Osteoblast (primary cell): ENCODE results near the gene TMEM259. TPM values are rescaled to one million over a fixed set of nuclear protein-coding genes. Genes with fewer than 3 reads are reported as not detected.

Experiments
- DNase-seq: peaks from one replicate; pipeline ENCODE4 v3.0.0; 2011; ENCODE audit warnings: low spot score, mixed read lengths; ENCODE audit not compliant: insufficient read length; ENCODE audit errors: missing footprints
- H2AFZ ChIP-seq: 2 replicates; pipeline ENCODE4 v1.6.0; 2011; ENCODE audit warnings: mild to moderate bottlenecking, low read length
- H3K27ac ChIP-seq: 2 replicates; pipeline ENCODE4 v1.5.1; 2011; ENCODE audit warnings: mild to moderate bottlenecking, low read depth, low read length, moderate library complexity
- H3K27me3 ChIP-seq: 2 replicates; pipeline ENCODE4 v1.6.0; 2012; ENCODE audit warnings: mild to moderate bottlenecking, control low read depth, inconsistent platforms, low read length, moderate library complexity; ENCODE audit not compliant: insufficient read depth
- H3K36me3 ChIP-seq: 2 replicates; pipeline ENCODE4 v1.5.1; 2011; ENCODE audit warnings: mild to moderate bottlenecking, low read length, control low read depth, moderate library complexity; ENCODE audit not compliant: insufficient read depth
- H3K4me1 ChIP-seq: 2 replicates; pipeline ENCODE4 v1.5.1; 2011; ENCODE audit warnings: mild to moderate bottlenecking, low read length, control low read depth, moderate library complexity; ENCODE audit not compliant: insufficient read depth
- H3K4me2 ChIP-seq: 2 replicates; pipeline ENCODE4 v1.6.0; 2011; ENCODE audit warnings: mild to moderate bottlenecking, low read length; ENCODE audit not compliant: insufficient read depth
- H3K4me3 ChIP-seq: fragments of 200-600 bp; sonication (generic); 3 replicates; pipeline ENCODE4 v1.5.1; 2012; ENCODE audit warnings: mild to moderate bottlenecking, low read length, inconsistent platforms; ENCODE audit not compliant: insufficient read depth
- H3K79me2 ChIP-seq: 2 replicates; pipeline ENCODE4 v1.6.0; 2012; ENCODE audit warnings: mild to moderate bottlenecking, low read length, control low read depth, inconsistent platforms; ENCODE audit not compliant: insufficient read depth
- H3K9me3 ChIP-seq: 2 replicates; pipeline ENCODE4 v1.5.1; 2011; ENCODE audit warnings: low read depth, low read length, control low read depth
- H4K20me1 ChIP-seq: 2 replicates; pipeline ENCODE4 v1.6.0; 2012; ENCODE audit warnings: mild to moderate bottlenecking, low read length, control low read depth; ENCODE audit not compliant: insufficient read depth
- total RNA-seq: library from RNA; depleted of rRNA; stranded (reverse); fragments of >200 nt; gene quantifications from 2 replicates; pipeline ENCODE4 v1.2.3, GENCODE V29; 2012
- TF ChIP-seq, protein P1 (sequence below): IDR thresholded peaks from 2 replicates; pipeline ENCODE4 v1.5.1; 2011; ENCODE audit warnings: mild to moderate bottlenecking, low read depth, low read length, moderate library complexity; ENCODE audit errors: extremely low read depth

Gene TMEM259
- total RNA-seq, 1 donor: 84.0 TPM

DNA sequence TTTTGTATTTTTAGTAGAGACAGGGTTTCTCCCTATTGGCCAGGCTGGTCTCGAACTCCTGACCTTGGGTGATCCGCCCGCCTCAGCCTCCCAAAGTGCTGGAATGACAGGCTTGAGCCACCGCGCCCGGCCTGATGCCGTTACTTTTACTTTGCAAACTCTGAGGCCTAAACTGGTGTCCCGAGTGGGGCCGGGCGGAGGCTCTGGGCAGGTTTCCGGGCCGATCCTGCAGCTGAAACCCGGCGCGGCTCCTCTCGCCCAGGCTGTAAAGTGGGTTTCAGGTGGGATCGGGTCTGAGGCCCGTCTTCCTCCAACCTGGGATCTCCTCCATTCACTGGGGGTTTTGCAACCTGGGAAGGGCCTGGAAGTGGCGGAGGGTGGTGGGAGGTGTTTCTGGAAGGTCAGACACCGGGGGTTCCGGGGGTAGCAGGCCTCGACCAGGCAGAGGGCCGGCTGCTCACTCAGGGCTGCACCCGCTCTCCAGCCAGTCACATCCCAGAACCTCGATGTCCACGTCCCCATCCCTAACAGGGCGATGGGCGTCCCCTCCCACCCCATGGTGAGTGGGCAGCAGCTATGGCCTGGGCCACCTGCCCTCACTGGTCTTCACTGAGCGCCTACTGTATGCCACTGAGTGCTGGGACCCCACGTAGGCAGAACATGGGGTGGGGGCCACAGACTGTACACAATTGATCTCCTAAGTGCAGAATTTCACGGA lies 58.1 kb downstream of the TMEM259 start:
- H4K20me1 ChIP-seq: peaks cover 3% of the 10 kb centered on the region
- H3K27ac ChIP-seq: no peak overlapping the region
- no peaks in the 10 kb centered on the region for H3K4me1 ChIP-seq
- no peaks in the 10 kb centered on the region for H3K27me3 ChIP-seq
- no peaks in the 10 kb centered on the region for H3K9me3 ChIP-seq
- no peak overlapping the region for H3K4me3 ChIP-seq
- H3K36me3 ChIP-seq: peaks cover 22% of the 10 kb centered on the region
- H2AFZ ChIP-seq: no peak overlapping the region
- DNase-seq: no peak
- no peak overlapping the region for H3K4me2 ChIP-seq
- TF ChIP-seq, protein P1, sequence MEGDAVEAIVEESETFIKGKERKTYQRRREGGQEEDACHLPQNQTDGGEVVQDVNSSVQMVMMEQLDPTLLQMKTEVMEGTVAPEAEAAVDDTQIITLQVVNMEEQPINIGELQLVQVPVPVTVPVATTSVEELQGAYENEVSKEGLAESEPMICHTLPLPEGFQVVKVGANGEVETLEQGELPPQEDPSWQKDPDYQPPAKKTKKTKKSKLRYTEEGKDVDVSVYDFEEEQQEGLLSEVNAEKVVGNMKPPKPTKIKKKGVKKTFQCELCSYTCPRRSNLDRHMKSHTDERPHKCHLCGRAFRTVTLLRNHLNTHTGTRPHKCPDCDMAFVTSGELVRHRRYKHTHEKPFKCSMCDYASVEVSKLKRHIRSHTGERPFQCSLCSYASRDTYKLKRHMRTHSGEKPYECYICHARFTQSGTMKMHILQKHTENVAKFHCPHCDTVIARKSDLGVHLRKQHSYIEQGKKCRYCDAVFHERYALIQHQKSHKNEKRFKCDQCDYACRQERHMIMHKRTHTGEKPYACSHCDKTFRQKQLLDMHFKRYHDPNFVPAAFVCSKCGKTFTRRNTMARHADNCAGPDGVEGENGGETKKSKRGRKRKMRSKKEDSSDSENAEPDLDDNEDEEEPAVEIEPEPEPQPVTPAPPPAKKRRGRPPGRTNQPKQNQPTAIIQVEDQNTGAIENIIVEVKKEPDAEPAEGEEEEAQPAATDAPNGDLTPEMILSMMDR: no peak
- no peaks in the 10 kb centered on the region for H3K79me2 ChIP-seq

DNA sequence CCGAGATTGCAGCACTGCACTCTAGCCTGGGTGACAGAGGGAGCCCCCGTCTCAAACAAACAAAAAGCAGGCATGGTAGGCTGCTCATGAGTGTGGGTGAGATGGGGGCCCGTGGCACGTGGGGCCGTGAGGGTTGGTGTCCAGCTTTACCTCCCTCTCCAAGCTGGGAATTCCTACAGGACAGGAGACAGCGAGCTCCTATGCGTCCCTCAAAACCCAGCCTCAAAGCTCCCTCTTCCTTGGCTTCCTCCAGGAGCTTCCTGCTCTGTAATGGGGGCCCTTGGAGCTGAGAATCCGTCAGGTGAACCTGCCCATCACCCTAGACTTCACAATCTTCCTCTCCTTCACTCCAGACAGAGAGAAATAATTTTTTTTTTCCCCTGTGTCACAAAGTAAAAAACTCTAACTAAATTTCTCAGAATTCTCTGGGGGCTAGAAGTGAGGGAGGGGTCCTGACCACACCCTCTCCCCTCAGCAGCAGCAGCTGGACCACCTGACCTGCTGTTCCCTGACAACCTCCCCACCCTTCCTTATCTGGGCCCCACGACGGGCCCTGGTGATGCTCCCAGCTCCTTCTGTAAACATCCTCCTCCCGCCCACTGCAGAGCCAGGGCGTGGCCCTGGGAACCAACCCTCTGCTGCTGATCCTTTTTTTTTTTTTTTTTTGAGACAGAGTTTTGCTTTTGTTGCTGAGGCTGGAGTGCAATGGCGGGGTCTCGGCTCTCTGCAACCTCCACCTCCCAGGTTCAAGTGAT lies 58.9 kb downstream of the TMEM259 start:
- DNase-seq: peak; percentile 97
- H3K36me3 ChIP-seq: peaks cover 16% of the 10 kb centered on the region
- TF ChIP-seq, protein P1: no peak
- peaks cover 3% of the 10 kb centered on the region for H4K20me1 ChIP-seq
- no peaks in the 10 kb centered on the region for H3K27me3 ChIP-seq
- H2AFZ ChIP-seq: no peak overlapping the region
- H3K4me2 ChIP-seq: no peak overlapping the region
- no peak overlapping the region for H3K27ac ChIP-seq
- no peak overlapping the region for H3K4me3 ChIP-seq
- peaks cover 3% of the 10 kb centered on the region for H3K4me1 ChIP-seq
- H3K9me3 ChIP-seq: no peaks in the 10 kb centered on the region
- peaks cover 4% of the 10 kb centered on the region for H3K79me2 ChIP-seq

DNA sequence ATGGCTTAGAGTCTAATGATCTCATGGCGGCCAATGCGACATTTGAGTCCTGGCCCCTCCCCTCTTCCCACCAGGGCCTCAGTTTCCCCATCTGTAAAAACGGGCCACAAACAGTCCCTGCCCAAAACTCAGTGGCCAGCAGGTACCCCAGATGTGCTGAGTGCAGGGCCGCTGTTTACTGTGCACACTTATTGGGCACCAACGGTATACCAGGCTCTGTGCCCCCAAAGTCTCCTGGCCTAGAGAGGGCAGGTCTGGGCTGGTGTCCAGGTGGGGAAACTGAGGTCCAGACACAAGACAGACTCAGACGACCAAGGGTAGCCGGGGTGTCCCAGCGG lies 60.4 kb downstream of the TMEM259 start:
- no peak overlapping the region for H3K4me2 ChIP-seq
- peaks cover 3% of the 10 kb centered on the region for H4K20me1 ChIP-seq
- TF ChIP-seq, protein P1: no peak
- peaks cover 8% of the 10 kb centered on the region for H3K4me1 ChIP-seq
- H3K4me3 ChIP-seq: no peak overlapping the region
- H3K36me3 ChIP-seq: peaks cover 10% of the 10 kb centered on the region
- H3K27ac ChIP-seq: no peak overlapping the region
- no peaks in the 10 kb centered on the region for H3K9me3 ChIP-seq
- H3K27me3 ChIP-seq: no peaks in the 10 kb centered on the region
- H2AFZ ChIP-seq: no peak overlapping the region
- H3K79me2 ChIP-seq: peaks cover 16% of the 10 kb centered on the region
- no peak for DNase-seq

DNA sequence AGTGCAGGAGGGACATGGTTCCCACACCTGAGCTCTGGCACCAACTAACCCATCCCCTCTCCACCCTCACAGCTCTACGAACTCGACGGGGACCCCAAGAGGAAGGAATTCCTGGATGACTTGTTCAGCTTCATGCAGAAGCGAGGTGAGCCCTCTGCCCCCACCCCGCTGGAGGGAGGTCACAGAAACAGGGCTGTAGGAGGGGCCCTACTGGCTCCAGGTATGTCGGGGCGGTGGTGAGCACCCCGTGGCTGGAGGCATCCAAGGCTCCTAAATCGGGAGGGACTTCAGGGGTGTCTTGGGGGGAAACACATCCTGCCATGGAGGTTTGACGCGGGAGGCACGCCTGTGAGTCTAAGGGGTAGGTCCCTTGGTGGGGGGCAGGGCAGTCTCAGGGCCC lies 60.9 kb downstream of the TMEM259 start:
- Histone ChIP-seq H3K4me3 (no peak overlapping the region), H3K79me2 (peaks cover 16% of the 10 kb centered on the region), H3K27me3 (no peaks in the 10 kb centered on the region), H3K4me2 (no peak overlapping the region), H3K9me3 (no peaks in the 10 kb centered on the region), H2AFZ (no peak overlapping the region), H3K27ac (no peak overlapping the region), H4K20me1 (peaks cover 3% of the 10 kb centered on the region), H3K4me1 (peaks cover 8% of the 10 kb centered on the region), H3K36me3 (peaks cover 5% of the 10 kb centered on the region)
- TF ChIP-seq, protein P1: no peak
- no peak for DNase-seq
